Nephron (organoid): ENCODE results near the gene KIAA0825.

Experiments used
- H3K27ac Mint-ChIP-seq, 3 experiments: 2 replicates each; pipeline ENCODE4 v1.8.0; 2020; ENCODE audit warnings: mixed read lengths in 3 of 3, mild to moderate bottlenecking in 2 of 3, moderate library complexity in 1 of 3
- H3K27me3 Mint-ChIP-seq: 2 replicates; pipeline ENCODE4 v1.8.0; 2021; ENCODE audit warnings: low read depth, mild to moderate bottlenecking, moderate library complexity, mixed read lengths
- H3K36me3 Mint-ChIP-seq: 2 replicates; pipeline ENCODE4 v1.8.0; 2020; ENCODE audit warnings: low read depth, mixed read lengths
- H3K4me1 Mint-ChIP-seq: 2 replicates; pipeline ENCODE4 v1.8.0; 2020; ENCODE audit warnings: mixed read lengths
- H3K4me3 Mint-ChIP-seq, 3 experiments: 2 replicates each; pipeline ENCODE4 v1.8.0; 2020; ENCODE audit warnings: mild to moderate bottlenecking in 3 of 3, mixed read lengths in 3 of 3, moderate library complexity in 2 of 3
- H3K9me3 Mint-ChIP-seq: 2 replicates; pipeline ENCODE4 v1.8.0; 2020; ENCODE audit warnings: mixed read lengths
- TF ChIP-seq, protein P1 (sequence below), 3 experiments: fragments of 200-600 bp; sonication (generic); IDR thresholded peaks; one replicate each; pipeline ENCODE4 v1.5.0; 2021; ENCODE audit warnings: antibody characterized with exemption in 3 of 3; ENCODE audit not compliant: unreplicated experiment in 3 of 3

Gene KIAA0825

DNA sequence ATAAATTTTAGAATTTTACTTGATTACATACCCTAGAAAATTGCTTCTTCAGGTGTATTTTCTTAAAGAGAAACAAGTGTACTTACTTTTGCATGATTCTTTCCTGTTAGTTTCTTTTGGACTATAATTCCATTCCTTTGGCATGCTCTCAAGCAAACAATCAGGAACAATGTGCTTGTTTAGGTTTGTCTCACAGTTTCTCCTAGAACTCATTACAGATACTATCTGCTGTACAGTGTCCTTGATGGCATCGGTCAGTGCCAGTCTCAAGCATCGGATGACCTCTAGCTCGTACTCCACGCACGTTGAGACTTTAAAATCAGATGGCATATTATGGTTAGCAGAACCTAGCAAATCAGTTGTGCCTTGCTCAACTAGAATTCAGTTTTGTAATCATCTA lies 214.9 kb downstream of the KIAA0825 start:
- Mint-ChIP-seq H3K36me3 (no peaks in the 10 kb centered on the region), H3K9me3 (peaks cover 2% of the 10 kb centered on the region), H3K27ac (no peak overlapping the region), H3K4me3 (no peak overlapping the region), H3K4me1 (no peaks in the 10 kb centered on the region), H3K27me3 (no peaks in the 10 kb centered on the region)
- TF ChIP-seq, protein P1, sequence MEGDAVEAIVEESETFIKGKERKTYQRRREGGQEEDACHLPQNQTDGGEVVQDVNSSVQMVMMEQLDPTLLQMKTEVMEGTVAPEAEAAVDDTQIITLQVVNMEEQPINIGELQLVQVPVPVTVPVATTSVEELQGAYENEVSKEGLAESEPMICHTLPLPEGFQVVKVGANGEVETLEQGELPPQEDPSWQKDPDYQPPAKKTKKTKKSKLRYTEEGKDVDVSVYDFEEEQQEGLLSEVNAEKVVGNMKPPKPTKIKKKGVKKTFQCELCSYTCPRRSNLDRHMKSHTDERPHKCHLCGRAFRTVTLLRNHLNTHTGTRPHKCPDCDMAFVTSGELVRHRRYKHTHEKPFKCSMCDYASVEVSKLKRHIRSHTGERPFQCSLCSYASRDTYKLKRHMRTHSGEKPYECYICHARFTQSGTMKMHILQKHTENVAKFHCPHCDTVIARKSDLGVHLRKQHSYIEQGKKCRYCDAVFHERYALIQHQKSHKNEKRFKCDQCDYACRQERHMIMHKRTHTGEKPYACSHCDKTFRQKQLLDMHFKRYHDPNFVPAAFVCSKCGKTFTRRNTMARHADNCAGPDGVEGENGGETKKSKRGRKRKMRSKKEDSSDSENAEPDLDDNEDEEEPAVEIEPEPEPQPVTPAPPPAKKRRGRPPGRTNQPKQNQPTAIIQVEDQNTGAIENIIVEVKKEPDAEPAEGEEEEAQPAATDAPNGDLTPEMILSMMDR (IDR thresholded peaks at IDR 0.05; ENCODE audit: unreplicated experiment in 3 of 3): no peak

DNA sequence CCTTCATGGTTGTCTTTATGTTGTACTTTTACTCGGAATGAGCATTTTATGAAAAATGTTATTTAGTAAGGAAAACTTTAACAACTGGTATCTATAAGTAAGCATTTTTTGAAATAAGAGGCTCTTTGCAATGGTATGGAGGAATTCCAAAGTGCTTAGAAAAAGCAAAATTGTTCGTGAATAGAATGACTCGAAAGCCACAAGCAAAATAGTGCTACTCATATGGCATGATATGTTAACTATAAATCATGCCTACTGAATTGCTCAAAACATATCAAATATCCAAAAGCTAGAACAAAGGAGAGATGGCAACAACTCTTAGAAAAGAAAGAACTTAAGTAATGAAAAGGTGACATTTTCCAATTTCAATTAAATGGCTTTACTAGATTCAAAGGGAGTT lies 216.3 kb downstream of the KIAA0825 start:
- TF ChIP-seq, protein P1 (IDR thresholded peaks at IDR 0.05; ENCODE audit: unreplicated experiment in 3 of 3): no peak
- Mint-ChIP-seq H3K36me3 (no peaks in the 10 kb centered on the region), H3K9me3 (no peaks in the 10 kb centered on the region), H3K27me3 (no peaks in the 10 kb centered on the region), H3K4me3 (no peak overlapping the region), H3K4me1 (no peaks in the 10 kb centered on the region), H3K27ac (no peak overlapping the region)

DNA sequence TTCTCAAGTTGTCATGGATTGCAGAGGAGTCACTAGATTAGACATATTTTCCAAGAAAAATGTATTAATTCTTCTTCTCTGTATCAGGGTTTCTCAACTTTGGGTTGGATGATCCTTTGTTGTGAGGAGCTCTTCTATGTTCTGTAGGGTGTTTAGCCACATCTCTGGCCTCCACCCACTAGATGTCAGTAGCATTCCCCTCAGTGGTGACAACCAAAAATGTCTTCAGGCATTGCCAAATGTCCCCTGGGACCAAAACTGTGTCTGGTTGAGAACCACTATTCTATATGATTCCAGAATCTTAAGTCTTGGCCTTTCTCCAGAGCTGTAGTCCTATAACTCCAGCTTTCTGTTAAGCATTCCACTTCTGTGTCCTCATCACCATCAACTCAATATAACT lies 220.9 kb downstream of the KIAA0825 start:
- H3K9me3 Mint-ChIP-seq: no peaks in the 10 kb centered on the region
- no peaks in the 10 kb centered on the region for H3K4me1 Mint-ChIP-seq
- H3K36me3 Mint-ChIP-seq: no peaks in the 10 kb centered on the region
- no peaks in the 10 kb centered on the region for H3K27me3 Mint-ChIP-seq
- TF ChIP-seq, protein P1 (IDR thresholded peaks at IDR 0.05; ENCODE audit: unreplicated experiment in 3 of 3): no peak
- H3K4me3 Mint-ChIP-seq: no peak overlapping the region
- no peak overlapping the region for H3K27ac Mint-ChIP-seq

DNA sequence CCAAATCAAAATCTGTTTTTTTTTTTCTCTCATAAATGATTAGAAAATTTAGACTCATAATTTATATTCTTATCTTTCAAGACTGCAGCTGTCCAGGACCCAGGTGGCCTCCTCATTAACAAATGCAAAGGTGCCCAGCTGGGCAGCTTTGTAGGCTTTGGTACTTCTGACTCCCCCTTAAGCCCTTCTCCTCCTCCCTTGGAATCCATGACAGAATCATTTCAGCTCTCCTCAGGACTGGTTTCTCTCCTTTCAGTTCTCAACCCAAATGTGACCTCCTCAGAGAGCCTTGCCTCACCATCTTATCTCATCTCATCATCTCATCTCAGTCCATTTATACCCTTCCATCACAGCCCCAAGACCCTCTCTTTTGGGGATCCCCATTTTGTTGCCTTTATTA lies 221.7 kb downstream of the KIAA0825 start:
- TF ChIP-seq, protein P1 (IDR thresholded peaks at IDR 0.05; ENCODE audit: unreplicated experiment in 3 of 3): no peak
- no peaks in the 10 kb centered on the region for H3K27me3 Mint-ChIP-seq
- H3K4me3 Mint-ChIP-seq: no peak overlapping the region
- H3K36me3 Mint-ChIP-seq: no peaks in the 10 kb centered on the region
- H3K27ac Mint-ChIP-seq: no peak overlapping the region
- no peaks in the 10 kb centered on the region for H3K9me3 Mint-ChIP-seq
- H3K4me1 Mint-ChIP-seq: no peaks in the 10 kb centered on the region

DNA sequence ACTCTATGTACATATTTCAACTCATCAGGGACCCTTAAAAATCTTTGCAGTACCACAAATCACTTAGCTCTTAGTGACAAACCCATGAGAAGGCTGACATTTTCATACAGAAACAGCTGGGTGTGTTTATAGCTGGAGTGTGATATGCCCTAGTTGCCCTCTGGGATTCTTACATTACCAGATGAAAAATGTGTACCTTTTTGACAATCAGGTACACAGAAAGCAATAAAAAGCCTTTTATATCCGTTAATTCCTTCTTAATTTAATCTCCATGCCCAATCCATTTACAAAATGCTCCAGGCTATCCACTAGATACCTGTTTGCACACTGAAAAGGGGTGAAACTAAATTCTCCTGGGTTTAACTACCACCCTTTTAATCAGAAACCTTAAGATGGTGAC lies 222.9 kb downstream of the KIAA0825 start:
- Mint-ChIP-seq H3K27ac (no peak overlapping the region), H3K4me1 (no peaks in the 10 kb centered on the region), H3K36me3 (no peaks in the 10 kb centered on the region), H3K9me3 (no peaks in the 10 kb centered on the region), H3K27me3 (no peaks in the 10 kb centered on the region), H3K4me3 (no peak overlapping the region)
- TF ChIP-seq, protein P1 (IDR thresholded peaks at IDR 0.05; ENCODE audit: unreplicated experiment in 3 of 3): no peak

DNA sequence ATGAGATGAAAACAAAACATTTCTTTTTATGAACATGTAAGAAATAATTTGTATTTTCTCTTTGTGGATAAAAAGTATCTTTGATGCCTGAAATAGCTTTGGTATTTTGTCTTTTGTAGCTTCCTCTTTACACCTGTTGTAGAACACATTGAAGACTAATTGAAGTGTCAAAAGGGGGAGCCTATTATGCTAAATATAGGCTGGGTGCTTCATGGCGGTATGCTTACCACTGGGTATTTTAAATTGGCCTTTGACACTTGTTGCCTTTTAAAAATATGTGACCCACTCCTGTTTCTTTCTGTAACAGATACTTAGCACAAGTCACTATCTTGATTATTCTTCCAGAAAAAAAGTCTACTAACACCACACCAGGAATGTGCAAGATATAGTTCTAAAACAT lies 226.4 kb downstream of the KIAA0825 start:
- Mint-ChIP-seq H3K27ac (no peak overlapping the region), H3K4me3 (no peak overlapping the region)

More for the DNA sequence above, 226.4 kb downstream of the KIAA0825 start:
- TF ChIP-seq, protein P1 (IDR thresholded peaks at IDR 0.05; ENCODE audit: unreplicated experiment in 3 of 3): no peak
- Mint-ChIP-seq H3K4me1 (no peaks in the 10 kb centered on the region), H3K27me3 (no peaks in the 10 kb centered on the region), H3K9me3 (no peaks in the 10 kb centered on the region), H3K36me3 (no peaks in the 10 kb centered on the region)
